Neutrophil (primary cell): ENCODE data around the gene AREL1.

Source experiments
- H3K27ac ChIP-seq: fragments of 200-600 bp; sonication (generic); 2 replicates; pipeline ENCODE4 v1.5.1; 2016; ENCODE audit warnings: mild to moderate bottlenecking, moderate library complexity
- H3K27me3 ChIP-seq: fragments of 200-600 bp; sonication (generic); 2 replicates; pipeline ENCODE4 v1.6.0; 2016; ENCODE audit warnings: mild to moderate bottlenecking
- H3K36me3 ChIP-seq: fragments of 200-600 bp; sonication (generic); 2 replicates; pipeline ENCODE4 v1.5.1; 2017
- H3K4me1 ChIP-seq, 2 experiments: fragments of 200-600 bp in 1 of 2; sonication (generic) in 1 of 2; 1 replicate in 1 of 2; 2 replicates in 1 of 2; pipeline versions ENCODE4 v1.5.1 to v1.6.1; 2013 to 2016; ENCODE audit warnings: low read depth in 1 of 2, low read length in 1 of 2, mild to moderate bottlenecking in 1 of 2, moderate library complexity in 1 of 2; ENCODE audit not compliant: control insufficient read depth in 1 of 2, insufficient read depth in 1 of 2
- H3K4me3 ChIP-seq, 2 experiments: fragments of 200-600 bp in 1 of 2; sonication (generic) in 1 of 2; 1 replicate in 1 of 2; 2 replicates in 1 of 2; pipeline ENCODE4 v1.5.1; 2013 to 2016; ENCODE audit warnings: low read depth in 1 of 2, low read length in 1 of 2, mild to moderate bottlenecking in 1 of 2, moderate library complexity in 1 of 2
- H3K9me3 ChIP-seq: fragments of 200-600 bp; sonication (generic); 2 replicates; pipeline ENCODE4 v1.5.1; 2016
- TF ChIP-seq, protein P1 (sequence below): fragments of 200-600 bp; sonication (generic); IDR thresholded peaks from 2 replicates; pipeline ENCODE4 v1.5.1; 2016; ENCODE audit warnings: antibody characterized with exemption

Gene AREL1

GRCh38 chr14:74682169-74682952 lies 30.5 kb downstream of the AREL1 start:
- H3K4me1 ChIP-seq = peaks cover 48 to 52% of the 10 kb centered on the region in 2 experiments
- H3K9me3 ChIP-seq = no peaks in the 10 kb centered on the region
- TF ChIP-seq, protein P1, sequence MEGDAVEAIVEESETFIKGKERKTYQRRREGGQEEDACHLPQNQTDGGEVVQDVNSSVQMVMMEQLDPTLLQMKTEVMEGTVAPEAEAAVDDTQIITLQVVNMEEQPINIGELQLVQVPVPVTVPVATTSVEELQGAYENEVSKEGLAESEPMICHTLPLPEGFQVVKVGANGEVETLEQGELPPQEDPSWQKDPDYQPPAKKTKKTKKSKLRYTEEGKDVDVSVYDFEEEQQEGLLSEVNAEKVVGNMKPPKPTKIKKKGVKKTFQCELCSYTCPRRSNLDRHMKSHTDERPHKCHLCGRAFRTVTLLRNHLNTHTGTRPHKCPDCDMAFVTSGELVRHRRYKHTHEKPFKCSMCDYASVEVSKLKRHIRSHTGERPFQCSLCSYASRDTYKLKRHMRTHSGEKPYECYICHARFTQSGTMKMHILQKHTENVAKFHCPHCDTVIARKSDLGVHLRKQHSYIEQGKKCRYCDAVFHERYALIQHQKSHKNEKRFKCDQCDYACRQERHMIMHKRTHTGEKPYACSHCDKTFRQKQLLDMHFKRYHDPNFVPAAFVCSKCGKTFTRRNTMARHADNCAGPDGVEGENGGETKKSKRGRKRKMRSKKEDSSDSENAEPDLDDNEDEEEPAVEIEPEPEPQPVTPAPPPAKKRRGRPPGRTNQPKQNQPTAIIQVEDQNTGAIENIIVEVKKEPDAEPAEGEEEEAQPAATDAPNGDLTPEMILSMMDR = no peak
- H3K27ac ChIP-seq = peak overlapping the region; percentile 85
- H3K36me3 ChIP-seq = peaks cover 43% of the 10 kb centered on the region
- H3K27me3 ChIP-seq = no peaks in the 10 kb centered on the region
- peak overlapping the region in 1 of 2 experiments; percentile 51 for H3K4me3 ChIP-seq

DNA sequence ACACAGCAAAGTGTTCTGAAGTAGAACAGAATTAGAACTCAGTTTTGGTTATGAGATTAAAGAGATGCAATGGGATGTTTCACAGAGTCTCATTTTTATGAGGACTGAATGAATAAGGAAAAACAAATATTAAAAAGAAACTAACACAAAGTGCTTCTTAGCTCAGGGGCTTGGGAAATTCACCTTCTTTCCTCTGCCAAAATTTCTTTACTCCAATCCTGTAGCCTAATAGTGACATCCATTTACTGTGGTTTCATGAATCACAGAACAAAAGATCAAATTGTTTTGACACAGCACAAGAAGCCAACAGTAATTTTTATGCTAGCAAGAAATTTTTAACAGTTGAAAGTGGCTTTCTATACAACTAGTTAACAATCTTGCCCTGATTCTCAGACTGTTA lies 37.7 kb downstream of the AREL1 start:
- no peak overlapping the region for H3K4me3 ChIP-seq
- H3K36me3 ChIP-seq = peaks cover 75% of the 10 kb centered on the region
- H3K27ac ChIP-seq = peak overlapping the region; percentile 20
- no peaks in the 10 kb centered on the region for H3K9me3 ChIP-seq
- H3K27me3 ChIP-seq = no peaks in the 10 kb centered on the region
- TF ChIP-seq, protein P1 = no peak
- H3K4me1 ChIP-seq = no peaks in the 10 kb centered on the region

DNA sequence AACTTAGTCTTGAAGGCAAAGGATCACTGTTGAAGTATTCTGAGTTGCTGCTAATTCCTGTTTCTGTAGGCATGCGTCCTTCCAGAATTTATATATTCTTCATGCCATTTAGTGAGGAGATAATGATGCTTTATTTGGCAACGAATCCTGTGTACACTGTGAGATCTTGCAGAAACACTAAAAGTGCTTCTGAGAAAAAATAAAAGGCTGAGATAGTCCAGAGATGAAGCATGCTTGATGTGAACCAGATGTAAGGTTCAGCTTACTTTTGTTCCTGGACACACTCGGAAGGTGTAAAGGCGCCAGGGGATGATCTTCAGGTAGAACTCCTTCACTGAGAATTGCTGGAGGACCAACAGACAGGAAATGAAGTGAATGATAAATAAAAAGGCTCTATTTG lies 39.1 kb downstream of the AREL1 start:
- H3K4me1 ChIP-seq = no peaks in the 10 kb centered on the region
- H3K27me3 ChIP-seq = no peaks in the 10 kb centered on the region
- H3K4me3 ChIP-seq = no peak overlapping the region
- H3K27ac ChIP-seq = no peak overlapping the region
- peaks cover 87% of the 10 kb centered on the region for H3K36me3 ChIP-seq
- no peaks in the 10 kb centered on the region for H3K9me3 ChIP-seq
- TF ChIP-seq, protein P1 = no peak

DNA sequence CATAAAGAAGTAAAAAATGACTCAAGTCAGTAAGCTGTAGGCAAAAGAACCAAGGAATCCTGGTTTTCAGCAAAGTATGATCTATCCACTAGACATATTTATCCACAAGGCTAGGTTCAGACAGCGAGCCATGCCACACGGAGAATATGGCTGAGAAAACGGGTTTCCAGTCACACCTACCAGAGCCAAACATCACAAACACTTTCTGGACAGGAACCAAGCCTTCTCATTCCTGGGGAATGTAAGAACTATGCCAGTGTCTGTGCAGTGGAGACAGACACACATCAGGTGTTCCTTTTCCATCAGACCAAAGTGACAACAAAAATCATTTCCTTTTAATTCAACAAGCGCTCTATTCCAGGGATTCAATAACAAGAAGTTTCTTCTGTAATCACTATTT lies 41.1 kb downstream of the AREL1 start:
- TF ChIP-seq, protein P1 = no peak
- Histone ChIP-seq H3K4me3 (no peak overlapping the region), H3K36me3 (peaks cover 98% of the 10 kb centered on the region), H3K27me3 (no peaks in the 10 kb centered on the region), H3K9me3 (no peaks in the 10 kb centered on the region), H3K27ac (no peak overlapping the region), H3K4me1 (no peaks in the 10 kb centered on the region)

DNA sequence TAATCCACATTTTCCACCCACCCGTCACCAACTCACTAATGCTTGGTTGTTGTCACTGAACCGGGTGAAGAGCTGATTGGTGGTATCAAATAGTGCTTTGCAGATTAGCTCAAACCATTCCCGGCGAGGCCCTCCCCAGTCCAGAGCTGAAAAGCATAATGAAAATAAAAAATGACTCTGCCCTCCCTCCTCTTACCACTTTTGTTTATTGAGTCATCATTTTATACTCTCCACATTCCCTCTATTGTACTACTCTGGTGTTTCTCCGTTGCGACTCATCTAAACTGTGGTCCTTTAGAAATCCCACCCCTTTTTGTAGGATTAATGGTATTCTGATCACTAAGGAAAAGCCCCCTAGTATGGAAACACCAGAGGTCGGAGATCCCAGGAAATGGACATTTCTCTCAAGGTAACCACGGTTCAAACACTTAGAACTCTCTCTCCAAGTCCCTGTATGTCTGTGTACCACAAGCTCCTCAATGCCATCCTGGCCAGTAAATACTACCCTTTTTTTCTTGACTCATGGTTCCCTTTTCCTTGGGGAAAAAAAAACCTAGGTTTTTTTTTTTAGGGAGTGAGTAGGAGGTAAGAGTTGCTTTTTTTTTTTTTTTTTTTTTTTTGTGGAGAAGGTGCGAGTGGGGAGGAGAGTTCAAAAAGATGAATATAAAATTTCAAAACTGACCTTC lies 42.0 kb downstream of the AREL1 start:
- Histone ChIP-seq H3K36me3 (peaks cover 100% of the 10 kb centered on the region), H3K4me3 (no peak overlapping the region), H3K27ac (no peak overlapping the region), H3K27me3 (no peaks in the 10 kb centered on the region), H3K4me1 (peaks cover 0 to 4% of the 10 kb centered on the region in 2 experiments), H3K9me3 (no peaks in the 10 kb centered on the region)
- TF ChIP-seq, protein P1 = no peak
